GM23338 (cell line): ENCODE data around the gene EXOSC5. TPM values are rescaled to one million over a fixed set of nuclear protein-coding genes. Genes with fewer than 3 reads are reported as not detected.
"Not testable (repeated sequence)": the region's sequence is repeated elsewhere in the genome, so short reads cannot be mapped to it uniquely, and the experiment has no call there.

Source experiments
- ATAC-seq: fragments of 200-7000 bp; cut with Tn5 transposase; 3 replicates; pipeline ENCODE4 v1.9.1; 2020
- DNase-seq: peaks from one replicate; pipeline ENCODE4 v3.0.0-alpha.2; 2015; ENCODE audit warnings: low spot score
- H2AFZ ChIP-seq: fragments of 200-600 bp; sonication (generic); 2 replicates; pipeline ENCODE4 v1.8.0; 2016; ENCODE audit warnings: antibody characterized with exemption, mild to moderate bottlenecking, moderate library complexity
- H3F3A ChIP-seq: fragments of 200-600 bp; sonication (generic); replicated peaks from 2 replicates; pipeline ENCODE4 v1.8.0; 2017; ENCODE audit warnings: antibody characterized with exemption, mixed run types, low read depth
- H3K27ac ChIP-seq: fragments of 200-600 bp; sonication (generic); 2 replicates; pipeline ENCODE4 v1.6.1; 2016; ENCODE audit warnings: low read depth
- H3K27me3 ChIP-seq: fragments of 200-600 bp; sonication (generic); 2 replicates; pipeline ENCODE4 v1.8.0; 2016; ENCODE audit warnings: mild to moderate bottlenecking, mixed run types, moderate library complexity; ENCODE audit not compliant: insufficient read depth
- H3K36me3 ChIP-seq: fragments of 200-600 bp; sonication (generic); 2 replicates; pipeline ENCODE4 v1.8.0; 2016; ENCODE audit warnings: mild to moderate bottlenecking; ENCODE audit not compliant: insufficient read depth
- H3K4me1 ChIP-seq: fragments of 200-600 bp; sonication (generic); 2 replicates; pipeline ENCODE4 v1.8.0; 2016; ENCODE audit warnings: mild to moderate bottlenecking, moderate library complexity; ENCODE audit not compliant: insufficient read depth
- H3K4me2 ChIP-seq: fragments of 200-600 bp; sonication (generic); 2 replicates; pipeline ENCODE4 v1.7.1; 2017; ENCODE audit warnings: mixed run types
- H3K4me3 ChIP-seq: fragments of 200-600 bp; sonication (generic); 2 replicates; pipeline ENCODE4 v1.6.1; 2016; ENCODE audit warnings: mixed run types
- H3K79me2 ChIP-seq: fragments of 200-600 bp; sonication (generic); replicated peaks from 2 replicates; pipeline ENCODE4 v1.8.0; 2017; ENCODE audit warnings: mild to moderate bottlenecking; ENCODE audit not compliant: insufficient read depth
- H3K9me2 ChIP-seq: fragments of 200-600 bp; sonication (generic); 2 replicates; pipeline ENCODE4 v1.8.0; 2017; ENCODE audit not compliant: insufficient read depth
- H4K20me1 ChIP-seq: fragments of 200-600 bp; sonication (generic); replicated peaks from 2 replicates; pipeline ENCODE4 v1.8.0; 2017; ENCODE audit warnings: mild to moderate bottlenecking; ENCODE audit not compliant: insufficient read depth
- H3K27ac Mint-ChIP-seq: 2 replicates; pipeline ENCODE4 v1.8.0; 2020; ENCODE audit warnings: inconsistent platforms, mild to moderate bottlenecking, moderate library complexity, mixed read lengths
- H3K27me3 Mint-ChIP-seq: 3 replicates; pipeline ENCODE4 v1.8.0; 2022; ENCODE audit warnings: low read depth, mild to moderate bottlenecking, moderate library complexity, mixed read lengths, inconsistent platforms; ENCODE audit not compliant: insufficient read depth, poor library complexity
- H3K36me3 Mint-ChIP-seq: 3 replicates; pipeline ENCODE4 v1.8.0; 2021; ENCODE audit warnings: low read depth, mild to moderate bottlenecking, inconsistent platforms, moderate library complexity, mixed read lengths
- H3K4me1 Mint-ChIP-seq: 3 replicates; pipeline ENCODE4 v1.8.0; 2020; ENCODE audit warnings: mild to moderate bottlenecking, inconsistent platforms, mixed read lengths
- H3K4me3 Mint-ChIP-seq: 3 replicates; pipeline ENCODE4 v1.8.0; 2021; ENCODE audit warnings: moderate library complexity, mild to moderate bottlenecking, inconsistent platforms, mixed read lengths
- H3K9me3 Mint-ChIP-seq: 3 replicates; pipeline ENCODE4 v1.8.0; 2020; ENCODE audit warnings: moderate library complexity, mild to moderate bottlenecking, inconsistent platforms, mixed read lengths
- CREB1 ChIP-seq: fragments of 250-450 bp; sonication (Bioruptor Pico); IDR thresholded peaks from 2 replicates; pipeline ENCODE4 v1.5.0; 2020; ENCODE audit warnings: low read depth, mild to moderate bottlenecking, moderate library complexity
- CTCF ChIP-seq, 2 experiments: fragments of 200-600 bp in 1 of 2; sonication (generic) in 1 of 2; conservative IDR thresholded peaks; 2 replicates each; pipeline versions ENCODE4 v1.5.1 to v1.6.1; 2016 to 2017; ENCODE audit warnings: antibody characterized with exemption in 2 of 2, low read depth in 2 of 2, mild to moderate bottlenecking in 2 of 2, moderate library complexity in 1 of 2
- ETS1 ChIP-seq: IDR thresholded peaks from 2 replicates; pipeline ENCODE4 v1.6.1; 2016; ENCODE audit warnings: antibody characterized with exemption
- EZH2 ChIP-seq: fragments of 200-600 bp; sonication (generic); IDR thresholded peaks from one replicate; pipeline ENCODE4 v1.8.0; 2017; ENCODE audit warnings: antibody characterized with exemption, mild to moderate bottlenecking, low read depth; ENCODE audit not compliant: unreplicated experiment
- EZH2phosphoT487 ChIP-seq: fragments of 200-600 bp; sonication (generic); IDR thresholded peaks from one replicate; pipeline ENCODE4 v1.8.1; 2018; ENCODE audit warnings: antibody characterized with exemption; ENCODE audit not compliant: unreplicated experiment
- NANOG ChIP-seq: IDR thresholded peaks from 2 replicates; pipeline ENCODE4 v1.6.1; 2016; ENCODE audit warnings: antibody characterized with exemption, borderline replicate concordance
- POLR2AphosphoS5 ChIP-seq: IDR thresholded peaks from 2 replicates; pipeline ENCODE4 v1.6.1; 2016; ENCODE audit warnings: antibody characterized with exemption, low read depth
- REST ChIP-seq: IDR thresholded peaks from one replicate; pipeline ENCODE4 v1.6.1; 2018; ENCODE audit warnings: antibody characterized with exemption; ENCODE audit not compliant: unreplicated experiment
- STAT1 ChIP-seq: IDR thresholded peaks from one replicate; pipeline ENCODE4 v1.6.1; 2016; ENCODE audit warnings: antibody characterized with exemption; ENCODE audit not compliant: unreplicated experiment
- ZNF331 ChIP-seq: fragments of 250-450 bp; sonication (Bioruptor Pico); IDR thresholded peaks from 2 replicates; pipeline ENCODE4 v1.5.0; 2020; ENCODE audit warnings: low read depth, mild to moderate bottlenecking, moderate library complexity
- polyA plus RNA-seq: library from polyadenylated mRNA; unstranded; fragments of >200 nt; fragmentation: Nextera tagmentation; extraction: Ambion mirVana; gene quantifications from 2 replicates; pipeline ENCODE4 v1.2.1, GENCODE V29; 2016
- total RNA-seq: library from RNA; depleted of rRNA; stranded (reverse); fragments of >200 nt; shearing (Covaris generic); gene quantifications from 2 replicates; pipeline ENCODE4 v1.2.3, GENCODE V29; 2014

The EXOSC5 gene
- total and polyA plus RNA-seq, 2 experiments from 2014 or later = 65.1 to 125 TPM

GRCh38 chr19:41350735-41351338, 46.3 kb downstream of the EXOSC5 start (continued):
- TF ChIP-seq REST = no peak
- no peak for TF ChIP-seq NANOG
- no peak for TF ChIP-seq ZNF331 (CRISPR knock-in tag)
- no peak for TF ChIP-seq EZH2
- no peak for TF ChIP-seq CTCF (conservative IDR thresholded peaks at IDR 0.05; ENCODE audit: low read depth in 2 of 2)
- TF ChIP-seq STAT1 = no peak

- H3K4me1 ChIP-seq, H3K79me2 ChIP-seq: not testable (repeated sequence)
Observed at GRCh38 chr19:41346916-41347315, 50.2 kb downstream of the EXOSC5 start.

GRCh38 chr19:41344162-41344561, 53.0 kb downstream of the EXOSC5 start:
- H3K4me3 Mint-ChIP-seq = no peak overlapping the region
- no peaks in the 10 kb centered on the region for H3K27me3 ChIP-seq
- H3K79me2 ChIP-seq = no peaks in the 10 kb centered on the region
- H2AFZ ChIP-seq = no peak overlapping the region
- DNase-seq = no peak
- H3K9me2 ChIP-seq = no peaks in the 10 kb centered on the region
- H3F3A ChIP-seq = no peaks in the 10 kb centered on the region
- H4K20me1 ChIP-seq = no peaks in the 10 kb centered on the region
- H3K27ac ChIP-seq = no peak overlapping the region
- no peak overlapping the region for H3K27ac Mint-ChIP-seq
- H3K4me2 ChIP-seq = no peak overlapping the region
- H3K4me1 ChIP-seq = no peaks in the 10 kb centered on the region
- no peak for ATAC-seq
- H3K36me3 ChIP-seq = no peaks in the 10 kb centered on the region
- peaks cover 2% of the 10 kb centered on the region; the same call in 1 of the 3 replicates for H3K36me3 Mint-ChIP-seq
- no peak overlapping the region for H3K4me3 ChIP-seq
- no peaks in the 10 kb centered on the region for H3K4me1 Mint-ChIP-seq
- H3K27me3 Mint-ChIP-seq = peaks cover 7% of the 10 kb centered on the region
- H3K9me3 Mint-ChIP-seq = no peaks in the 10 kb centered on the region
- TF ChIP-seq CREB1 (CRISPR knock-in tag) = no peak
- no peak for TF ChIP-seq ETS1
- no peak for TF ChIP-seq POLR2AphosphoS5
- no peak for TF ChIP-seq NANOG
- TF ChIP-seq EZH2phosphoT487 = no peak

More at GRCh38 chr19:41346916-41347315, 50.2 kb downstream of the EXOSC5 start:
- not testable (repeated sequence) for H3K4me3 ChIP-seq, H3K27ac ChIP-seq, H3K4me2 ChIP-seq, H4K20me1 ChIP-seq, H3K27ac Mint-ChIP-seq, ATAC-seq, H3K9me3 Mint-ChIP-seq, H3K9me2 ChIP-seq, H3K4me3 Mint-ChIP-seq, H3K4me1 Mint-ChIP-seq, H3K36me3 Mint-ChIP-seq, H2AFZ ChIP-seq, H3K36me3 ChIP-seq, H3F3A ChIP-seq, DNase-seq
- H3K27me3 ChIP-seq = peaks cover 25% of the 10 kb centered on the region
- H3K27me3 Mint-ChIP-seq = peaks cover 27% of the 10 kb centered on the region
